ENCODE data around the gene DYNAP. TPM values are rescaled to one million over a fixed set of nuclear protein-coding genes. Genes with fewer than 3 reads are reported as not detected.

Gene DYNAP
- total RNA-seq (not detected in 2 replicates), polyA plus RNA-seq (not detected in 2 replicates), polyA minus RNA-seq (not detected in 2 replicates)
- not detected for total RNA-seq (2013)

- H3K27me3 ChIP-seq (replicated peaks in 1 of 4; ENCODE audit: control extremely low read depth in 1 of 4, control insufficient read depth in 3 of 4, insufficient read depth in 4 of 4, low read length in 3 of 4) = peaks cover 0 to 4% (median 0%) of the 10 kb centered on the region in 4 experiments
- TF ChIP-seq EZH2 (IDR thresholded peaks at IDR 0.05; ENCODE audit: borderline replicate concordance, insufficient read depth, low read depth, low read length, poor library complexity, severe bottlenecking) (no peak), CTCF (IDR thresholded peaks at IDR 0.05) (no peak)
- no peak within 1 kb of the TSS for H3K4me3 ChIP-seq (ENCODE audit: control extremely low read depth in 1 of 5, extremely low read depth in 1 of 5, insufficient read depth in 1 of 5, low read depth in 2 of 5, low read length in 4 of 5)
- WGBS (ENCODE audit: insufficient coverage) = 100% methylated on average over 1 of the region's 5 CpGs
- H3K36me3 ChIP-seq (replicated peaks in 1 of 2; ENCODE audit: control extremely low read depth in 1 of 2, control insufficient read depth in 1 of 2, extremely low read depth in 1 of 2, insufficient read depth in 2 of 2, low read length in 1 of 2) = no peaks in the 10 kb centered on the region
- intact Hi-C loops (cut with micrococcal nuclease) = no loop called here
- H3K27ac ChIP-seq (ENCODE audit: low read length in 2 of 2) = no peak within 1 kb of the TSS
- H3K4me1 ChIP-seq (ENCODE audit: control insufficient read depth in 2 of 2, insufficient read depth in 2 of 2, low read length in 2 of 2) = no peaks in the 10 kb centered on the region
- POLR2A ChIA-PET = no interaction called here
- H3K4me2 ChIP-seq (replicated peaks; ENCODE audit: low read depth, low read length, poor library complexity, severe bottlenecking) = no peak within 1 kb of the TSS
- Mint-ChIP-seq H3K27me3 (peaks cover 7% of the 10 kb centered on the region), H3K9me3 (ENCODE audit: insufficient read depth) (no peaks in the 10 kb centered on the region), H3K27ac (no peak within 1 kb of the TSS), H3K4me1 (no peaks in the 10 kb centered on the region), H3K4me3 (no peak within 1 kb of the TSS)
- no peak within 1 kb of the TSS for H2AFZ ChIP-seq (ENCODE audit: insufficient read depth, low read depth, low read length, poor library complexity, severe bottlenecking)
- H3K79me2 ChIP-seq (ENCODE audit: control insufficient read depth, insufficient read depth, low read length) = no peaks in the 10 kb centered on the region
- no peaks in the 10 kb centered on the region for H4K20me1 ChIP-seq (ENCODE audit: control insufficient read depth, insufficient read depth, low read length, poor library complexity, severe bottlenecking)
- DNase-seq (no peak), ATAC-seq (ENCODE audit: low read depth) (no peak)
- no peak within 1 kb of the TSS for H3K9ac ChIP-seq (ENCODE audit: low read length)
- CTCF ChIA-PET = no interaction called here
- H3K9me3 ChIP-seq (ENCODE audit: control extremely low read depth in 1 of 3, control insufficient read depth in 2 of 3, insufficient read depth in 1 of 3, low read length in 2 of 3) = no peaks in the 10 kb centered on the region
Measured at GRCh38 chr18:54590945-54591344, at the start of gene DYNAP. Gene DYNAP, plus strand, starts transcription at chr18:54591245. Its CDS starts 38 bp downstream, at chr18:54591283.

GRCh38 chr18:54551590-54551989 is 39.5 kb upstream of the DYNAP start:
- Histone ChIP-seq H4K20me1 (ENCODE audit: control insufficient read depth, insufficient read depth, low read length, poor library complexity, severe bottlenecking) (no peaks in the 10 kb centered on the region), H3K4me3 (ENCODE audit: control extremely low read depth in 1 of 5, extremely low read depth in 1 of 5, insufficient read depth in 1 of 5, low read depth in 2 of 5, low read length in 4 of 5) (no peak overlapping the region), H3K9me3 (ENCODE audit: control extremely low read depth in 1 of 3, control insufficient read depth in 2 of 3, insufficient read depth in 1 of 3, low read length in 2 of 3) (peaks cover 0 to 3% (median 0%) of the 10 kb centered on the region in 3 donors), H3K27me3 (replicated peaks in 1 of 4; ENCODE audit: control extremely low read depth in 1 of 4, control insufficient read depth in 3 of 4, insufficient read depth in 4 of 4, low read length in 3 of 4) (no peaks in the 10 kb centered on the region), H3K9ac (ENCODE audit: low read length) (no peak overlapping the region), H3K4me2 (replicated peaks; ENCODE audit: low read depth, low read length, poor library complexity, severe bottlenecking) (no peak overlapping the region), H2AFZ (ENCODE audit: insufficient read depth, low read depth, low read length, poor library complexity, severe bottlenecking) (no peak overlapping the region), H3K79me2 (ENCODE audit: control insufficient read depth, insufficient read depth, low read length) (no peaks in the 10 kb centered on the region), H3K4me1 (ENCODE audit: control insufficient read depth in 2 of 2, insufficient read depth in 2 of 2, low read length in 2 of 2) (no peaks in the 10 kb centered on the region), H3K27ac (ENCODE audit: low read length in 2 of 2) (no peak overlapping the region), H3K36me3 (replicated peaks in 1 of 2; ENCODE audit: control extremely low read depth in 1 of 2, control insufficient read depth in 1 of 2, extremely low read depth in 1 of 2, insufficient read depth in 2 of 2, low read length in 1 of 2) (no peaks in the 10 kb centered on the region)
- no peak for DNase-seq
- ChIA-PET CTCF (no interaction called here), POLR2A (no interaction called here)
- ATAC-seq (ENCODE audit: low read depth) = no peak
- H3K27me3 Mint-ChIP-seq = peaks cover 4% of the 10 kb centered on the region
- H3K4me3 Mint-ChIP-seq = no peak overlapping the region
- no peak overlapping the region for H3K27ac Mint-ChIP-seq
- no peaks in the 10 kb centered on the region for H3K4me1 Mint-ChIP-seq
- TF ChIP-seq CTCF (IDR thresholded peaks at IDR 0.05) (no peak), EZH2 (IDR thresholded peaks at IDR 0.05; ENCODE audit: borderline replicate concordance, insufficient read depth, low read depth, low read length, poor library complexity, severe bottlenecking) (no peak)
- no peaks in the 10 kb centered on the region for H3K9me3 Mint-ChIP-seq (ENCODE audit: insufficient read depth)
- intact Hi-C loops (cut with micrococcal nuclease) = no loop called here
- WGBS (ENCODE audit: insufficient coverage) = no CpG with 5 or more reads among the region's 1 CpG
